HepG2 (cell line): ENCODE measurements around the gene CISD3. TPM values are rescaled to one million over a fixed set of nuclear protein-coding genes. Genes with fewer than 3 reads are reported as not detected.
A peak's percentile ranks its signal among the peaks of the same experiment; 100 is the strongest.

ENCODE experiments used
- CCDC6 ChIP-seq: sonication (generic); formaldehyde crosslinking; IDR thresholded peaks from 2 replicates; pipeline ENCODE4 v1.8.1; 2022; ENCODE audit warnings: mild to moderate bottlenecking, missing genetic modification reagents, moderate library complexity
- EHMT2 ChIP-seq: fragments of 200-600 bp; sonication (generic); IDR thresholded peaks from 2 replicates; pipeline ENCODE4 v1.7.0; 2017; ENCODE audit warnings: antibody characterized with exemption, low read depth, low read length, borderline replicate concordance
- FOXJ3 ChIP-seq: sonication (generic); formaldehyde crosslinking; IDR thresholded peaks from 2 replicates; pipeline ENCODE4 v1.4.0; 2020; ENCODE audit warnings: missing genetic modification reagents, mild to moderate bottlenecking, borderline replicate concordance
- GPBP1L1 ChIP-seq: sonication (generic); formaldehyde crosslinking; IDR thresholded peaks from 2 replicates; pipeline ENCODE4 v1.5.0; 2020; ENCODE audit warnings: mild to moderate bottlenecking, missing genetic modification reagents
- GPN1 ChIP-seq: sonication (generic); formaldehyde crosslinking; IDR thresholded peaks from 2 replicates; pipeline ENCODE4 v1.5.1; 2020; ENCODE audit warnings: missing genetic modification reagents, borderline replicate concordance
- KLF6 ChIP-seq: IDR thresholded peaks from 2 replicates; pipeline ENCODE4 v1.8.0; 2016; ENCODE audit warnings: missing biosample characterization, missing genetic modification reagents
- MBNL3 ChIP-seq: fragments of 250-450 bp; sonication (Bioruptor Pico); conservative IDR thresholded peaks from 2 replicates; pipeline ENCODE4 v1.8.0; 2022; ENCODE audit warnings: mild to moderate bottlenecking, inconsistent platforms
- MTA3 ChIP-seq: sonication (generic); formaldehyde crosslinking; IDR thresholded peaks from 2 replicates; pipeline ENCODE4 v1.4.0; 2020; ENCODE audit warnings: missing genetic modification reagents
- PLSCR1 ChIP-seq: sonication (generic); formaldehyde crosslinking; IDR thresholded peaks from 2 replicates; pipeline ENCODE4 v1.5.0; 2020; ENCODE audit warnings: missing genetic modification reagents, mild to moderate bottlenecking, borderline replicate concordance
- PREB ChIP-seq: sonication (generic); formaldehyde crosslinking; IDR thresholded peaks from 2 replicates; pipeline ENCODE4 v1.4.0; 2020; ENCODE audit warnings: missing genetic modification reagents
- TFDP1 ChIP-seq: IDR thresholded peaks from 2 replicates; pipeline ENCODE4 v1.6.1; 2016; ENCODE audit warnings: missing compliant biosample characterization, missing genetic modification reagents, borderline replicate concordance
- TP53 ChIP-seq: sonication (generic); formaldehyde crosslinking; conservative IDR thresholded peaks from 2 replicates; pipeline ENCODE4 v1.4.0; 2020; ENCODE audit warnings: missing genetic modification reagents
- ZNF17 ChIP-seq: sonication (generic); formaldehyde crosslinking; IDR thresholded peaks from 2 replicates; pipeline ENCODE4 v1.5.0; 2020; ENCODE audit warnings: mild to moderate bottlenecking, missing genetic modification reagents
- ZNF383 ChIP-seq: sonication (generic); formaldehyde crosslinking; IDR thresholded peaks from 2 replicates; pipeline ENCODE4 v1.4.0; 2020; ENCODE audit warnings: missing genetic modification reagents, mild to moderate bottlenecking, borderline replicate concordance
- ZNF431 ChIP-seq: sonication (generic); formaldehyde crosslinking; IDR thresholded peaks from 2 replicates; pipeline ENCODE4 v1.9.0; 2022; ENCODE audit warnings: missing genetic modification reagents, low read depth, mild to moderate bottlenecking, borderline replicate concordance
- ZNF503 ChIP-seq: sonication (generic); formaldehyde crosslinking; IDR thresholded peaks from 2 replicates; pipeline ENCODE4 v1.4.0; 2020; ENCODE audit warnings: missing genetic modification reagents
- ZNF512B ChIP-seq: sonication (generic); formaldehyde crosslinking; IDR thresholded peaks from 2 replicates; pipeline ENCODE4 v1.5.1; 2020; ENCODE audit warnings: missing genetic modification reagents, mild to moderate bottlenecking, borderline replicate concordance
- ZSCAN30 ChIP-seq: sonication (generic); formaldehyde crosslinking; IDR thresholded peaks from 2 replicates; pipeline ENCODE4 v1.5.0; 2020; ENCODE audit warnings: mild to moderate bottlenecking, missing genetic modification reagents
- polyA plus RNA-seq, 8 experiments: library from polyadenylated mRNA; depleted of rRNA in 3 of 8; stranded (reverse) in 7 of 8; unstranded in 1 of 8; fragments of >200 nt; fragmentation: Illumina TruSeq in 4 of 8; extraction: Trizol in 4 of 8; gene quantifications; 2 replicates each; pipeline versions ENCODE4 v1.2.1 to v1.2.3, GENCODE V29; 2011 to 2016; ENCODE audit warnings: low read depth in 4 of 8, missing spikeins in 1 of 8, mixed read lengths in 1 of 8; ENCODE audit not compliant: insufficient read depth in 1 of 8
- total RNA-seq, 5 experiments: library from RNA; depleted of rRNA; stranded (reverse); fragments of >200 nt; fragmentation: Illumina TruSeq; extraction: Trizol; gene quantifications; 2 replicates each; pipeline ENCODE4 v1.2.3, GENCODE V29; 2016; ENCODE audit warnings: low read depth in 1 of 5

The CISD3 gene
- total and polyA plus RNA-seq, 2 of the 13 experiments (the other 11 are each of a cell fraction or from before 2014, with no cell fraction given): 30.0 to 34.1 TPM

GRCh38 chr17:38752308-38753070 is 22.3 kb downstream of the CISD3 start, which contains the start of gene PSMB3 (continued):
- no peak for TF ChIP-seq ZNF512B (CRISPR knock-in tag)
- TF ChIP-seq ZNF431 (CRISPR knock-in tag): no peak
- peak; percentile 38; the same call in 1 of the 2 replicates for TF ChIP-seq ZNF383 (CRISPR knock-in tag)
- no peak for TF ChIP-seq ZSCAN30
- peak; percentile 98 for TF ChIP-seq TFDP1 (CRISPR knock-in tag)
- peak; percentile 71; the same call in 1 of the 2 replicates for TF ChIP-seq KLF6 (CRISPR knock-in tag)
- TF ChIP-seq PLSCR1 (CRISPR knock-in tag): no peak
- no peak for TF ChIP-seq GPN1 (CRISPR knock-in tag)
- peak; percentile 70; the same call in 1 of the 2 replicates for TF ChIP-seq FOXJ3 (CRISPR knock-in tag)
- TF ChIP-seq PREB (CRISPR knock-in tag): no peak
- no peak for TF ChIP-seq TP53
- no peak for TF ChIP-seq EHMT2
- peak; percentile 75; the same call in 1 of the 2 replicates for TF ChIP-seq CCDC6
- TF ChIP-seq MTA3 (CRISPR knock-in tag): no peak
- no peak for TF ChIP-seq MBNL3 (CRISPR knock-in tag)
- 0 out of 2 replicates have a peak, but pooled peaks have one; percentile 16 for TF ChIP-seq ZNF503 (CRISPR knock-in tag)
- no peak for TF ChIP-seq ZNF17 (CRISPR knock-in tag)
- no peak for TF ChIP-seq GPBP1L1 (CRISPR knock-in tag)
